GM12878 (cell line): ENCODE data around the gene FHL1. TPM values are rescaled to one million over a fixed set of nuclear protein-coding genes. Genes with fewer than 3 reads are reported as not detected.

Experiments used
- ATAC-seq: fragments of 200-7000 bp; cut with Tn5 transposase; 3 replicates; pipeline ENCODE4 v1.9.1; 2020; ENCODE audit warnings: mild to moderate bottlenecking, moderate library complexity
- BruUV-seq: library from RNA; stranded (reverse); fragments of 400-500 nt; replicated peaks from 2 replicates; lab custom pipeline; 2021; lab: Mats Ljungman, UMichigan
- CTCF ChIA-PET: fragments of 300-600 bp; sonication (Branson Sonifier 250); formaldehyde crosslinking; extraction: SDS; loops from one replicate; lab custom pipeline; 2021; ENCODE audit warnings: inconsistent platforms; lab: Yijun Ruan, JAX
- POLR2A ChIA-PET: fragments of 350-600 bp; formaldehyde crosslinking; extraction: SDS; loops from one replicate; lab custom pipeline; 2021; ENCODE audit warnings: inconsistent platforms; lab: Charles Lee
- RAD21 ChIA-PET: fragments of 300-600 bp; sonication (Branson Sonifier 250); formaldehyde crosslinking; loops from one replicate; lab custom pipeline; 2023; ENCODE audit warnings: antibody characterized with exemption; ENCODE audit not compliant: unreplicated experiment; lab: Charles Lee
- SMC1A ChIA-PET: fragments of 300-600 bp; sonication (Branson Sonifier 250); formaldehyde crosslinking; loops from one replicate; lab custom pipeline; 2023; ENCODE audit not compliant: unreplicated experiment, uncharacterized antibody; lab: Charles Lee
- DNase-seq: peaks from one replicate; pipeline ENCODE4 v3.0.0-alpha.2; 2011; ENCODE audit warnings: low read depth, low spot score
- FAIRE-seq: peaks from 3 replicates; lab custom pipeline; 2011; peaks lifted over from hg19 to GRCh38; lab: Jason Lieb, UNC
- H2AFZ ChIP-seq: 2 replicates; pipeline ENCODE4 v1.6.0; 2011; ENCODE audit warnings: low read depth, low read length, control low read depth; ENCODE audit not compliant: control insufficient read depth
- H3K27ac ChIP-seq: 2 replicates; pipeline ENCODE4 v1.5.1; 2011; ENCODE audit warnings: control low read depth; ENCODE audit not compliant: control insufficient read depth, insufficient read depth
- H3K27me3 ChIP-seq, 2 experiments: replicated peaks in 1 of 2; 2 replicates each; pipeline versions ENCODE4 v1.6.0 to v1.6.1; 2011; ENCODE audit warnings: low read length in 1 of 2; ENCODE audit not compliant: control insufficient read depth in 2 of 2, insufficient read depth in 2 of 2
- H3K36me3 ChIP-seq, 2 experiments: 2 replicates each; pipeline ENCODE4 v1.5.1; 2011; ENCODE audit warnings: low read length in 1 of 2; ENCODE audit not compliant: control insufficient read depth in 2 of 2, insufficient read depth in 2 of 2
- H3K4me1 ChIP-seq: 2 replicates; pipeline ENCODE4 v1.6.1; 2011; ENCODE audit warnings: mild to moderate bottlenecking, low read length, moderate library complexity, mixed read lengths; ENCODE audit not compliant: control insufficient read depth, insufficient read depth
- H3K4me2 ChIP-seq: 2 replicates; pipeline ENCODE4 v1.6.0; 2011; ENCODE audit warnings: control low read depth; ENCODE audit not compliant: control insufficient read depth, insufficient read depth
- H3K4me3 ChIP-seq: fragments of 200-600 bp; sonication (generic); 2 replicates; pipeline ENCODE4 v1.5.1; 2016
- H3K79me2 ChIP-seq: 2 replicates; pipeline ENCODE4 v1.6.0; 2011; ENCODE audit warnings: low read length; ENCODE audit not compliant: control insufficient read depth, insufficient read depth
- H3K9ac ChIP-seq: 2 replicates; pipeline ENCODE4 v1.8.0; 2011; ENCODE audit warnings: low read length, control low read depth, mixed read lengths; ENCODE audit not compliant: control insufficient read depth, insufficient read depth
- H3K9me3 ChIP-seq: replicated peaks from 3 replicates; pipeline ENCODE4 v1.5.1; 2011; ENCODE audit warnings: mild to moderate bottlenecking, low read length; ENCODE audit not compliant: control insufficient read depth, insufficient read depth
- H4K20me1 ChIP-seq: 2 replicates; pipeline ENCODE4 v1.6.0; 2011; ENCODE audit not compliant: control insufficient read depth, insufficient read depth
- ATF3 ChIP-seq: IDR thresholded peaks from 2 replicates; pipeline ENCODE4 v1.6.1; 2011; ENCODE audit warnings: low read depth, mild to moderate bottlenecking, low read length, moderate library complexity, borderline replicate concordance; ENCODE audit errors: extremely low read depth
- BCL11A ChIP-seq: IDR thresholded peaks from 2 replicates; pipeline ENCODE4 v1.6.1; 2011; ENCODE audit warnings: low read depth, low read length
- MLLT1 ChIP-seq: fragments of 450-650 bp; IDR thresholded peaks from 2 replicates; pipeline ENCODE4 v1.6.1; 2016; ENCODE audit warnings: mild to moderate bottlenecking
- NFYB ChIP-seq: IDR thresholded peaks from 2 replicates; pipeline ENCODE4 v1.6.1; 2011; ENCODE audit warnings: low read depth, mild to moderate bottlenecking, low read length, improper control_type of control experiment, moderate library complexity; ENCODE audit not compliant: insufficient read depth
- NRF1 ChIP-seq: conservative IDR thresholded peaks from 2 replicates; pipeline ENCODE4 v1.6.1; 2011; ENCODE audit warnings: mild to moderate bottlenecking, low read depth, low read length, improper control_type of control experiment
- POLR2A ChIP-seq: IDR thresholded peaks from 2 replicates; pipeline ENCODE4 v1.6.1; 2011; ENCODE audit warnings: low read depth, mild to moderate bottlenecking, low read length
- TAF1 ChIP-seq: IDR thresholded peaks from 2 replicates; pipeline ENCODE4 v1.6.1; 2011; ENCODE audit warnings: mild to moderate bottlenecking, low read depth, low read length, borderline replicate concordance
- TARDBP ChIP-seq: IDR thresholded peaks from 2 replicates; pipeline ENCODE4 v1.6.1; 2016; ENCODE audit warnings: borderline replicate concordance
- TCF7 ChIP-seq: IDR thresholded peaks from 2 replicates; pipeline ENCODE4 v1.6.1; 2014; ENCODE audit warnings: antibody characterized with exemption, borderline replicate concordance
- WRNIP1 ChIP-seq: IDR thresholded peaks from 2 replicates; pipeline ENCODE4 v1.6.1; 2011; ENCODE audit warnings: low read depth, low read length, improper control_type of control experiment, borderline replicate concordance
- YY1 ChIP-seq: IDR thresholded peaks from 2 replicates; pipeline ENCODE4 v1.6.1; 2011; ENCODE audit warnings: low read depth, mild to moderate bottlenecking, low read length
- ZBED1 ChIP-seq: IDR thresholded peaks from 2 replicates; pipeline ENCODE4 v1.6.1; 2016; ENCODE audit warnings: borderline replicate concordance
- WGBS: methylation state at CpG from one replicate; pipeline ENCODE4 v1.1.6; 2016; ENCODE audit warnings: low lambda C conversion rate; ENCODE audit not compliant: insufficient replicate concordance, insufficient coverage; ENCODE audit errors: missing lambda C conversion rate; 5-methylcytosine and 5-hydroxymethylcytosine counted together
- in situ Hi-C: fragments of 300-500 bp; cut with MboI; formaldehyde crosslinking; loops from 9 replicates; pipeline ENCODE4 v1.14.3; 2018; ENCODE audit warnings: mixed read lengths
- intact Hi-C: fragments of 100-400 bp; cut with micrococcal nuclease; formaldehyde crosslinking; loops from one replicate; pipeline ENCODE4 v1.14.2; 2022; ENCODE audit not compliant: unreplicated experiment
- polyA plus RNA-seq, 11 experiments: library from polyadenylated mRNA; depleted of rRNA in 4 of 11; unstranded in 6 of 11; stranded (reverse) in 5 of 11; fragments of >200 nt; fragmentation: Nextera tagmentation in 4 of 11; fragmentation: Illumina TruSeq in 1 of 11; extraction: Ambion mirVana in 4 of 11; extraction: Trizol in 1 of 11; gene quantifications; 1 replicate in 1 of 11; 2 replicates in 10 of 11; pipeline versions ENCODE4 v1.2.1 to v1.2.3, GENCODE V29; 2011 to 2016; ENCODE audit warnings: inconsistent platforms in 2 of 11, missing spikeins in 2 of 11, low read depth in 1 of 11
- total RNA-seq, 4 experiments: library from RNA; depleted of rRNA in 3 of 4; stranded (reverse); fragments of >200 nt in 3 of 4; fragmentation: Illumina TruSeq in 1 of 4; extraction: Trizol in 1 of 4; gene quantifications; 2 replicates each; pipeline versions ENCODE4 v1.2.1 to v1.2.3, GENCODE V29; 2013 to 2021
- TF ChIP-seq, protein P1 (sequence below), 3 experiments: IDR thresholded peaks in 2 of 3; conservative IDR thresholded peaks in 1 of 3; 2 replicates each; pipeline ENCODE4 v1.5.1; 2011; ENCODE audit warnings: low read depth in 3 of 3, low read length in 3 of 3, mild to moderate bottlenecking in 3 of 3, control low read depth in 2 of 3, moderate library complexity in 2 of 3, inconsistent platforms in 1 of 3, mixed read lengths in 1 of 3; ENCODE audit not compliant: control insufficient read depth in 2 of 3, insufficient read depth in 1 of 3; ENCODE audit errors: extremely low read depth in 1 of 3

The FHL1 gene
- total and polyA plus RNA-seq, 10 of the 15 experiments (the other 5 are each of a cell fraction or from before 2014, with no cell fraction given): 0.13 to 0.59 (median 0.34) TPM; not detected in 1

- no peak for DNase-seq
- SMC1A ChIA-PET: interaction anchor here (0.7 kb wide), 1 partner anchor 14 kb away, joined by 3 read pairs; no protein-coding TSS in a partner anchor
- Histone ChIP-seq H3K9ac (no peak overlapping the region), H3K27ac (no peak overlapping the region), H3K36me3 (no peaks in the 10 kb centered on the region), H3K27me3 (no peaks in the 10 kb centered on the region; a peak in 1 of 4 replicates), H3K79me2 (no peaks in the 10 kb centered on the region), H4K20me1 (no peaks in the 10 kb centered on the region), H3K9me3 (no peaks in the 10 kb centered on the region), H3K4me2 (no peak overlapping the region), H3K4me3 (no peak overlapping the region), H3K4me1 (no peaks in the 10 kb centered on the region), H2AFZ (no peak overlapping the region)
- POLR2A ChIA-PET: no interaction called here
- FAIRE-seq: no peak
- no TSS peak for BruUV-seq
- 31% methylated on average over 9 of the region's 9 CpGs for WGBS
- TF ChIP-seq, protein P1, sequence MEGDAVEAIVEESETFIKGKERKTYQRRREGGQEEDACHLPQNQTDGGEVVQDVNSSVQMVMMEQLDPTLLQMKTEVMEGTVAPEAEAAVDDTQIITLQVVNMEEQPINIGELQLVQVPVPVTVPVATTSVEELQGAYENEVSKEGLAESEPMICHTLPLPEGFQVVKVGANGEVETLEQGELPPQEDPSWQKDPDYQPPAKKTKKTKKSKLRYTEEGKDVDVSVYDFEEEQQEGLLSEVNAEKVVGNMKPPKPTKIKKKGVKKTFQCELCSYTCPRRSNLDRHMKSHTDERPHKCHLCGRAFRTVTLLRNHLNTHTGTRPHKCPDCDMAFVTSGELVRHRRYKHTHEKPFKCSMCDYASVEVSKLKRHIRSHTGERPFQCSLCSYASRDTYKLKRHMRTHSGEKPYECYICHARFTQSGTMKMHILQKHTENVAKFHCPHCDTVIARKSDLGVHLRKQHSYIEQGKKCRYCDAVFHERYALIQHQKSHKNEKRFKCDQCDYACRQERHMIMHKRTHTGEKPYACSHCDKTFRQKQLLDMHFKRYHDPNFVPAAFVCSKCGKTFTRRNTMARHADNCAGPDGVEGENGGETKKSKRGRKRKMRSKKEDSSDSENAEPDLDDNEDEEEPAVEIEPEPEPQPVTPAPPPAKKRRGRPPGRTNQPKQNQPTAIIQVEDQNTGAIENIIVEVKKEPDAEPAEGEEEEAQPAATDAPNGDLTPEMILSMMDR (IDR thresholded peaks at IDR 0.05 in 2 of 3, conservative IDR thresholded peaks at IDR 0.05 in 1 of 3; ENCODE audit: control insufficient read depth in 2 of 3, extremely low read depth in 1 of 3, insufficient read depth in 1 of 3, low read depth in 3 of 3, low read length in 3 of 3): no peak
- TF ChIP-seq POLR2A: no peak
- no peak for TF ChIP-seq TARDBP
- TF ChIP-seq MLLT1: no peak
- TF ChIP-seq NRF1: no peak
- TF ChIP-seq YY1: no peak
- no peak for TF ChIP-seq TAF1
- TF ChIP-seq TCF7: no peak
- no peak for TF ChIP-seq ATF3
- TF ChIP-seq BCL11A: no peak
- TF ChIP-seq WRNIP1: no peak
- TF ChIP-seq ZBED1: no peak
- no peak for TF ChIP-seq NFYB
- intact Hi-C loops (no loop called here), in situ Hi-C loops (no loop called here)
- RAD21 ChIA-PET: no interaction called here
- ATAC-seq: no peak
- CTCF ChIA-PET: interaction anchor here (1.2 to 1.7 kb wide), 2 partner anchors 98 to 142 kb away, joined by 3 to 5 read pairs; no protein-coding TSS in a partner anchor
These were observed 22.9 kb downstream of the FHL1 start for GRCh38 chrX:136170139-136170800.
